ELR (cell line): Measurements from ENCODE around the gene FABP1.

Experiments used
- DNase-seq: peaks from one replicate; pipeline ENCODE4 v3.0.0-alpha.2; 2015; ENCODE audit warnings: low read depth

The FABP1 gene

GRCh38 chr2:88078643-88079172, 49.2 kb downstream of the FABP1 start:
- no peak for DNase-seq

- DNase-seq = no peak
Measured at GRCh38 chr2:88077080-88077479, 50.8 kb downstream of the FABP1 start.

- DNase-seq = peak; percentile 48
Measured at GRCh38 chr2:88074854-88075292, 53.0 kb downstream of the FABP1 start.

GRCh38 chr2:88074150-88074549, 53.7 kb downstream of the FABP1 start:
- DNase-seq = no peak
